Hepatocyte (in vitro differentiated cells): Measurements from ENCODE around the gene CYP2J2. TPM values are rescaled to one million over a fixed set of nuclear protein-coding genes. Genes with fewer than 3 reads are reported as not detected.

Source experiments
- DNase-seq: peaks from one replicate; pipeline ENCODE4 v3.0.0-alpha.2; 2016; ENCODE audit warnings: low spot score
- H2AFZ ChIP-seq: fragments of 200-600 bp; sonication (generic); 2 replicates; pipeline ENCODE4 v1.6.0; 2016; ENCODE audit warnings: antibody characterized with exemption, mild to moderate bottlenecking
- H3K27ac ChIP-seq: fragments of 200-600 bp; sonication (generic); 2 replicates; pipeline ENCODE4 v1.5.1; 2016; ENCODE audit warnings: mild to moderate bottlenecking
- H3K27me3 ChIP-seq: fragments of 200-600 bp; sonication (generic); 2 replicates; pipeline ENCODE4 v1.6.1; 2016
- H3K36me3 ChIP-seq: fragments of 200-600 bp; sonication (generic); replicated peaks from 2 replicates; pipeline ENCODE4 v1.5.1; 2016; ENCODE audit warnings: low read depth; ENCODE audit not compliant: insufficient read depth
- H3K4me1 ChIP-seq: fragments of 200-600 bp; sonication (generic); 2 replicates; pipeline ENCODE4 v1.5.1; 2016; ENCODE audit warnings: mild to moderate bottlenecking, moderate library complexity; ENCODE audit not compliant: insufficient read depth
- H3K4me2 ChIP-seq: fragments of 200-600 bp; sonication (generic); 2 replicates; pipeline ENCODE4 v1.6.0; 2016
- H3K4me3 ChIP-seq: fragments of 200-600 bp; sonication (generic); 2 replicates; pipeline ENCODE4 v1.5.1; 2016; ENCODE audit warnings: mild to moderate bottlenecking
- H3K79me2 ChIP-seq: fragments of 200-600 bp; sonication (generic); 2 replicates; pipeline ENCODE4 v1.6.0; 2017; ENCODE audit warnings: mild to moderate bottlenecking
- H3K9me2 ChIP-seq: fragments of 200-600 bp; sonication (generic); replicated peaks from 2 replicates; pipeline ENCODE4 v1.6.0; 2017; ENCODE audit warnings: mild to moderate bottlenecking; ENCODE audit not compliant: insufficient read depth
- H3K9me3 ChIP-seq: fragments of 200-600 bp; sonication (generic); 2 replicates; pipeline ENCODE4 v1.5.1; 2016; ENCODE audit warnings: low read depth, mild to moderate bottlenecking
- H4K20me1 ChIP-seq: fragments of 200-600 bp; sonication (generic); 2 replicates; pipeline ENCODE4 v1.6.0; 2016; ENCODE audit warnings: mild to moderate bottlenecking; ENCODE audit not compliant: insufficient read depth, poor library complexity, severe bottlenecking
- CTCF ChIP-seq: fragments of 200-600 bp; sonication (generic); IDR thresholded peaks from 2 replicates; pipeline ENCODE4 v1.5.1; 2016; ENCODE audit warnings: antibody characterized with exemption, mild to moderate bottlenecking; ENCODE audit not compliant: poor library complexity
- EZH2 ChIP-seq: fragments of 200-600 bp; sonication (generic); IDR thresholded peaks from 2 replicates; pipeline ENCODE4 v1.6.1; 2016; ENCODE audit warnings: antibody characterized with exemption, mild to moderate bottlenecking, borderline replicate concordance
- EZH2phosphoT487 ChIP-seq: fragments of 200-600 bp; sonication (generic); IDR thresholded peaks from one replicate; pipeline ENCODE4 v1.6.1; 2018; ENCODE audit warnings: antibody characterized with exemption, mild to moderate bottlenecking, low read depth, moderate library complexity; ENCODE audit not compliant: unreplicated experiment, severe bottlenecking
- WGBS: methylation state at CpG from one replicate; pipeline ENCODE4 v1.1.6; 2016; ENCODE audit warnings: low lambda C conversion rate; ENCODE audit errors: missing lambda C conversion rate; 5-methylcytosine and 5-hydroxymethylcytosine counted together
- polyA plus RNA-seq: library from polyadenylated mRNA; unstranded; fragments of >200 nt; fragmentation: Nextera tagmentation; extraction: Ambion mirVana; gene quantifications from 2 replicates; pipeline ENCODE4 v1.2.1, GENCODE V29; 2016
- total RNA-seq: library from RNA; depleted of rRNA; stranded (reverse); fragments of >200 nt; gene quantifications from 2 replicates; pipeline ENCODE4 v1.2.3, GENCODE V29; 2014

The CYP2J2 gene
- total and polyA plus RNA-seq, 2 experiments from 2014 or later, result 6.1 to 9.4 TPM

GRCh38 chr1:59967141-59967697 is 40.6 kb upstream of the CYP2J2 start:
- Histone ChIP-seq H3K9me3 (no peaks in the 10 kb centered on the region), H2AFZ (no peak overlapping the region), H3K27me3 (no peaks in the 10 kb centered on the region), H3K27ac (peak overlapping the region; percentile 14), H3K4me3 (no peak overlapping the region), H3K4me2 (peak overlapping the region; percentile 23), H3K79me2 (no peaks in the 10 kb centered on the region), H3K9me2 (no peaks in the 10 kb centered on the region), H3K36me3 (no peaks in the 10 kb centered on the region), H4K20me1 (no peaks in the 10 kb centered on the region), H3K4me1 (peaks cover 19% of the 10 kb centered on the region)
- TF ChIP-seq EZH2phosphoT487 (peak; percentile 80), EZH2 (no peak), CTCF (no peak)
- peak; percentile 52 for DNase-seq
- 15% methylated on average over 6 of the region's 6 CpGs for WGBS

- no peaks in the 10 kb centered on the region for H3K4me1 ChIP-seq
- H3K36me3 ChIP-seq, result no peaks in the 10 kb centered on the region
These were observed 25.5 kb upstream of the CYP2J2 start for GRCh38 chr1:59952065-59952464.

GRCh38 chr1:59949648-59950047 is 23.1 kb upstream of the CYP2J2 start:
- H3K4me3 ChIP-seq, result no peak overlapping the region
- H3K27me3 ChIP-seq, result no peaks in the 10 kb centered on the region
- DNase-seq, result no peak
- TF ChIP-seq EZH2 (no peak), CTCF (no peak), EZH2phosphoT487 (no peak)
- no peaks in the 10 kb centered on the region for H3K9me3 ChIP-seq
- H3K79me2 ChIP-seq, result no peaks in the 10 kb centered on the region
- H3K36me3 ChIP-seq, result no peaks in the 10 kb centered on the region
- no peak overlapping the region for H3K27ac ChIP-seq
- no peaks in the 10 kb centered on the region for H3K9me2 ChIP-seq
- no peaks in the 10 kb centered on the region for H3K4me1 ChIP-seq
- H4K20me1 ChIP-seq, result no peaks in the 10 kb centered on the region
- H2AFZ ChIP-seq, result no peak overlapping the region
- no peak overlapping the region for H3K4me2 ChIP-seq

More at GRCh38 chr1:59952065-59952464, 25.5 kb upstream of the CYP2J2 start:
- H3K27ac ChIP-seq, result no peak overlapping the region
- DNase-seq, result no peak
- no peaks in the 10 kb centered on the region for H3K79me2 ChIP-seq
- no peaks in the 10 kb centered on the region for H3K27me3 ChIP-seq
- H2AFZ ChIP-seq, result no peak overlapping the region
- 77% methylated on average over 2 of the region's 2 CpGs for WGBS
- H3K9me3 ChIP-seq, result no peaks in the 10 kb centered on the region
- no peak overlapping the region for H3K4me3 ChIP-seq
- no peak overlapping the region for H3K4me2 ChIP-seq
- TF ChIP-seq EZH2phosphoT487, result no peak
- TF ChIP-seq CTCF, result no peak
- TF ChIP-seq EZH2, result no peak
- H3K9me2 ChIP-seq, result no peaks in the 10 kb centered on the region
- no peaks in the 10 kb centered on the region for H4K20me1 ChIP-seq

- no peaks in the 10 kb centered on the region for H3K9me3 ChIP-seq
These were observed 22.4 kb upstream of the CYP2J2 start for GRCh38 chr1:59948990-59949389.

More at GRCh38 chr1:59948990-59949389, 22.4 kb upstream of the CYP2J2 start:
- no peak for DNase-seq
- TF ChIP-seq CTCF (no peak), EZH2phosphoT487 (no peak), EZH2 (no peak)
- Histone ChIP-seq H3K27ac (no peak overlapping the region), H3K4me1 (no peaks in the 10 kb centered on the region), H4K20me1 (no peaks in the 10 kb centered on the region), H3K27me3 (no peaks in the 10 kb centered on the region), H3K36me3 (no peaks in the 10 kb centered on the region), H3K79me2 (no peaks in the 10 kb centered on the region), H3K4me3 (no peak overlapping the region), H3K4me2 (no peak overlapping the region), H3K9me2 (no peaks in the 10 kb centered on the region), H2AFZ (no peak overlapping the region)
- 85% methylated on average over 1 of the region's 1 CpG for WGBS
